NCI-H128 (cell line): ENCODE results near the gene SYTL5.

Experiments
- DNase-seq: peaks from one replicate; lab custom pipeline; 2025; ENCODE audit not compliant: unreplicated experiment; lab: John Stamatoyannopoulos, UW

The SYTL5 gene

GRCh38 chrX:38018766-38019425 is 12.5 kb downstream of the SYTL5 start:
- DNase-seq: no peak

- DNase-seq: no peak
Measured at GRCh38 chrX:38028300-38028699, 21.9 kb downstream of the SYTL5 start.

- DNase-seq: no peak
Measured at GRCh38 chrX:38036466-38036865, 30.1 kb downstream of the SYTL5 start.

GRCh38 chrX:38038501-38038900 is 32.1 kb downstream of the SYTL5 start:
- DNase-seq: no peak

- DNase-seq: no peak
Measured at GRCh38 chrX:38041237-38041636, 34.9 kb downstream of the SYTL5 start.

GRCh38 chrX:38044701-38045100 is 38.3 kb downstream of the SYTL5 start:
- no peak for DNase-seq

GRCh38 chrX:38045538-38046096 is 39.3 kb downstream of the SYTL5 start:
- no peak for DNase-seq

- DNase-seq: no peak
Measured at GRCh38 chrX:38048886-38049285, 42.5 kb downstream of the SYTL5 start.

- DNase-seq: no peak
Measured at GRCh38 chrX:38050806-38051205, 44.5 kb downstream of the SYTL5 start.

GRCh38 chrX:38052096-38052495 is 45.7 kb downstream of the SYTL5 start:
- DNase-seq: no peak

GRCh38 chrX:38055170-38055847 is 49.0 kb downstream of the SYTL5 start:
- DNase-seq: no peak

GRCh38 chrX:38060331-38060878 is 54.1 kb downstream of the SYTL5 start:
- no peak for DNase-seq

- DNase-seq: no peak
Measured at GRCh38 chrX:38061335-38061734, 55.0 kb downstream of the SYTL5 start.

GRCh38 chrX:38066934-38067333 is 60.6 kb downstream of the SYTL5 start:
- DNase-seq: no peak

GRCh38 chrX:38069273-38069672 is 62.9 kb downstream of the SYTL5 start:
- DNase-seq: no peak

GRCh38 chrX:38069991-38070390 is 63.6 kb downstream of the SYTL5 start:
- DNase-seq: no peak

GRCh38 chrX:38079463-38079862 is 73.1 kb downstream of the SYTL5 start:
- no peak for DNase-seq

GRCh38 chrX:38080808-38081207 is 74.5 kb downstream of the SYTL5 start:
- no peak for DNase-seq

GRCh38 chrX:38081909-38082308 is 75.6 kb downstream of the SYTL5 start:
- DNase-seq: no peak

GRCh38 chrX:38082309-38082708 is 76.0 kb downstream of the SYTL5 start:
- no peak for DNase-seq

- no peak for DNase-seq
Measured at GRCh38 chrX:38085813-38086212, 79.5 kb downstream of the SYTL5 start.
